Stomach (tissue), 9 donors: Measurements from ENCODE around the gene DNAH10. TPM values are rescaled to one million over a fixed set of nuclear protein-coding genes. Genes with fewer than 3 reads are reported as not detected.

Experiments used
- DNase-seq, 2 donors: peaks; one replicate each; pipeline versions ENCODE4 v3.0.0 to v3.0.0-alpha.2; 2013 to 2019
- H3K27ac ChIP-seq, 5 donors: fragments of 200-600 bp in 4 of 5; sonication (generic) in 4 of 5; one replicate each; pipeline ENCODE4 v1.5.1; 2013 to 2019; ENCODE audit warnings: mild to moderate bottlenecking in 1 of 5, moderate library complexity in 1 of 5
- H3K27me3 ChIP-seq, 3 donors: fragments of 200-600 bp; sonication (generic); one replicate each; pipeline ENCODE4 v1.5.1; 2017 to 2019; ENCODE audit warnings: mixed run types in 1 of 3
- H3K36me3 ChIP-seq, 4 donors: fragments of 200-600 bp; sonication (generic); 1 replicate in 3 of 4; 2 replicates in 1 of 4; pipeline ENCODE4 v1.5.1; 2016 to 2019
- H3K4me1 ChIP-seq, 4 donors: fragments of 200-600 bp; sonication (generic); one replicate each; pipeline ENCODE4 v1.5.1; 2016 to 2019
- H3K4me3 ChIP-seq, 4 donors: fragments of 200-600 bp; sonication (generic) in 3 of 4; one replicate each; pipeline ENCODE4 v1.5.1; 2016 to 2019; ENCODE audit warnings: mild to moderate bottlenecking in 1 of 4
- H3K9me3 ChIP-seq, 4 donors: fragments of 200-600 bp; sonication (generic); one replicate each; pipeline ENCODE4 v1.5.1; 2016 to 2019
- EP300 ChIP-seq: sonication (generic); formaldehyde crosslinking; IDR thresholded peaks from one replicate; pipeline ENCODE4 v1.6.1; 2017; ENCODE audit warnings: antibody characterized with exemption
- POLR2A ChIP-seq, 4 donors: fragments of 450-650 bp; IDR thresholded peaks; one replicate each; pipeline ENCODE4 v1.6.1; 2016; ENCODE audit warnings: antibody characterized with exemption in 4 of 4, control low read depth in 2 of 4, mild to moderate bottlenecking in 1 of 4, moderate library complexity in 1 of 4
- POLR2AphosphoS5 ChIP-seq, 3 donors: sonication (generic); formaldehyde crosslinking; IDR thresholded peaks; one replicate each; pipeline ENCODE4 v1.6.1; 2016; ENCODE audit warnings: antibody characterized with exemption in 3 of 3
- WGBS, 5 donors: extraction: QIAGEN DNeasy Blood & Tissue Kit in 3 of 5; methylation state at CpG; one replicate each; pipeline versions ENCODE4 v1.1.5 to v1.1.7; 2013 to 2018; 5-methylcytosine and 5-hydroxymethylcytosine counted together
- intact Hi-C: fragments of 100-400 bp; cut with DNase I; formaldehyde crosslinking; loops from one replicate; pipeline ENCODE4 v1.15.1; 2023; ENCODE audit warnings: low total_unique reads
- polyA plus RNA-seq, 3 donors: library from polyadenylated mRNA; stranded (reverse); fragments of 200-250 nt; gene quantifications; one replicate each; pipeline ENCODE4 v1.2.3, GENCODE V29; 2013
- total RNA-seq, 5 donors: library from RNA; depleted of rRNA; stranded (reverse); fragments of >200 nt; gene quantifications; one replicate each; pipeline versions ENCODE4 v1.1.0 to v1.2.3, GENCODE V29; 2014 to 2016
- TF ChIP-seq, protein P1 (sequence below), 7 experiments: fragments of 450-650 bp in 4 of 7; fragments of 200-600 bp in 3 of 7; sonication (generic) in 3 of 7; IDR thresholded peaks; one replicate each; pipeline ENCODE4 v1.5.1; 2016 to 2019; ENCODE audit warnings: antibody characterized with exemption in 7 of 7, control low read depth in 2 of 7, mild to moderate bottlenecking in 1 of 7
- donor health status: healthy with polysubstance abuse.
- donor health status: Bipolar disorder and iron deficiency.
- donor health status: healthy.

Gene DNAH10
- total and polyA plus RNA-seq, 8 donors, result under 0.01 to 0.92 (median 0.15) TPM; not detected in 3

DNA sequence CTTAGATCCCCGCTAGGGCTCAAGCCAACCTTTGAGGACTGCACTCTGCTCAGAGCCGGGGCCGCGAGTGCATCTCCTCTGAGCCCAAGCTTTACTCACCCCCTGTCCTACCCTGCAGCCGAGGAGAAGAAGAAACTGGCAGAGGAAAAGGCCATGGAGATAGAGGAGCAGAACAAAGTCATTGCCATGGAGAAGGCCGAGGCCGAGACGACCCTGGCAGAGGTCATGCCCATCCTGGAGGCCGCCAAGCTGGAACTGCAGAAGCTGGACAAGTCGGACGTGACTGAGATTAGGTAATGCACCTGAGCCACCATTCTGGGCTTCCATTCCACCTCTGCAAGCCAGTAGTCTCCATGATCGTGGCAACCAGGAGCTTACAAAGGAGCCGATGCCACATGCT is 140.7 kb downstream of the DNAH10 start:
- 90 to 98% (median 93%) methylated on average over 13 of the region's 13 CpGs for WGBS, 5 donors
- no peak overlapping the region for H3K27ac ChIP-seq
- DNase-seq, result no peak
- H3K9me3 ChIP-seq, result no peaks in the 10 kb centered on the region
- H3K4me1 ChIP-seq, result peaks cover 0 to 9% (median 0%) of the 10 kb centered on the region in 4 donors
- no peak overlapping the region for H3K4me3 ChIP-seq
- no peak for TF ChIP-seq EP300
- TF ChIP-seq POLR2A (IDR thresholded peaks at IDR 0.05), result no peak
- TF ChIP-seq POLR2AphosphoS5 (IDR thresholded peaks at IDR 0.05), result no peak
- TF ChIP-seq, protein P1, sequence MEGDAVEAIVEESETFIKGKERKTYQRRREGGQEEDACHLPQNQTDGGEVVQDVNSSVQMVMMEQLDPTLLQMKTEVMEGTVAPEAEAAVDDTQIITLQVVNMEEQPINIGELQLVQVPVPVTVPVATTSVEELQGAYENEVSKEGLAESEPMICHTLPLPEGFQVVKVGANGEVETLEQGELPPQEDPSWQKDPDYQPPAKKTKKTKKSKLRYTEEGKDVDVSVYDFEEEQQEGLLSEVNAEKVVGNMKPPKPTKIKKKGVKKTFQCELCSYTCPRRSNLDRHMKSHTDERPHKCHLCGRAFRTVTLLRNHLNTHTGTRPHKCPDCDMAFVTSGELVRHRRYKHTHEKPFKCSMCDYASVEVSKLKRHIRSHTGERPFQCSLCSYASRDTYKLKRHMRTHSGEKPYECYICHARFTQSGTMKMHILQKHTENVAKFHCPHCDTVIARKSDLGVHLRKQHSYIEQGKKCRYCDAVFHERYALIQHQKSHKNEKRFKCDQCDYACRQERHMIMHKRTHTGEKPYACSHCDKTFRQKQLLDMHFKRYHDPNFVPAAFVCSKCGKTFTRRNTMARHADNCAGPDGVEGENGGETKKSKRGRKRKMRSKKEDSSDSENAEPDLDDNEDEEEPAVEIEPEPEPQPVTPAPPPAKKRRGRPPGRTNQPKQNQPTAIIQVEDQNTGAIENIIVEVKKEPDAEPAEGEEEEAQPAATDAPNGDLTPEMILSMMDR (IDR thresholded peaks at IDR 0.05), result no peak
- H3K27me3 ChIP-seq, result peaks cover 0 to 45% (median 11%) of the 10 kb centered on the region in 3 donors
- intact Hi-C loops, result loop anchor here (5.0 kb wide), 1 partner anchor 84 kb away; no protein-coding TSS in a partner anchor
- H3K36me3 ChIP-seq, result no peaks in the 10 kb centered on the region

GRCh38 chr12:123903301-123904065 is 141.4 kb downstream of the DNAH10 start:
- no peak for TF ChIP-seq EP300
- TF ChIP-seq, protein P1 (IDR thresholded peaks at IDR 0.05), result no peak
- Histone ChIP-seq H3K4me1 (peaks cover 0 to 9% (median 0%) of the 10 kb centered on the region in 4 donors), H3K27ac (no peak overlapping the region), H3K27me3 (peaks cover 0 to 45% (median 8%) of the 10 kb centered on the region in 3 donors), H3K9me3 (no peaks in the 10 kb centered on the region), H3K36me3 (no peaks in the 10 kb centered on the region), H3K4me3 (no peak overlapping the region)
- no peak for DNase-seq
- WGBS, 5 donors, result 81 to 93% (median 87%) methylated on average over 16 to 22 of the region's 22 CpGs
- intact Hi-C loops, result loop anchor here (5.0 kb wide), 1 partner anchor 84 kb away; no protein-coding TSS in a partner anchor

- whole genome bisulfite sequencing, 5 donors, result 16 to 25% (median 21%) methylated on average over 9 of the region's 9 CpGs
- no peak overlapping the region for H3K4me3 ChIP-seq
- intact Hi-C loops, result no loop called here
Observed at GRCh38 chr12:123905319-123905925, 143.3 kb downstream of the DNAH10 start.

More at GRCh38 chr12:123905319-123905925, 143.3 kb downstream of the DNAH10 start:
- DNase-seq, result peak; percentile 64 to 83
- TF ChIP-seq, protein P1 (IDR thresholded peaks at IDR 0.05), result peak in 5 of 7 experiments; percentile 68 to 81 (median 73)
- TF ChIP-seq EP300 (no peak), POLR2AphosphoS5 (IDR thresholded peaks at IDR 0.05) (peak in 1 of 3 donors; percentile 23), POLR2A (IDR thresholded peaks at IDR 0.05) (no peak)
- no peak overlapping the region for H3K27ac ChIP-seq
- no peaks in the 10 kb centered on the region for H3K9me3 ChIP-seq
- no peaks in the 10 kb centered on the region for H3K36me3 ChIP-seq
- H3K4me1 ChIP-seq, result peaks cover 0 to 9% (median 0%) of the 10 kb centered on the region in 4 donors
- H3K27me3 ChIP-seq, result peaks cover 0 to 36% (median 1%) of the 10 kb centered on the region in 3 donors
